ENCODE measurements around the gene CLDN2.
"Not testable (repeated sequence)": the region's sequence is repeated elsewhere in the genome, so short reads cannot be mapped to it uniquely, and the experiment has no call there.

Gene CLDN2

DNA sequence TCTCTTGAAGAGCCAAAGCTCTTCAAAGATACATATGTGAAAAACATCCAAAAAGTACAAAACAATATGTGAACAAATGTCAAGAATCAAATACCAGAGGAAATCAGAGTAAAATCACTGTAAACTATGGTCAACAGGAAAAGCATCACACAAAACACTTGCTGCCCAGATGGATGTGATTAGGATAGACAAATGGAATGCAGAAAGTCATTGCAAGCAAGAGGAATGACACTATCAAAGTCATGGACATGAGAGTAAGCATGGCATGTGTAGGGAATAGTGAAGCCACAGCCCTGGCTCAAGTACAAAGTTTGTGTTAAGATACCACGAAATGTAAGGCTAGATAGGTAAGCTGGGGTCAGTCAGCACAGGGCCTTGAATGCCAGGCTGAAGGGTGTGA is 37.7 kb downstream of the CLDN2 start:
- no peak for DNase-seq (ENCODE audit: low read depth in 2 of 2, low spot score in 1 of 2)

DNA sequence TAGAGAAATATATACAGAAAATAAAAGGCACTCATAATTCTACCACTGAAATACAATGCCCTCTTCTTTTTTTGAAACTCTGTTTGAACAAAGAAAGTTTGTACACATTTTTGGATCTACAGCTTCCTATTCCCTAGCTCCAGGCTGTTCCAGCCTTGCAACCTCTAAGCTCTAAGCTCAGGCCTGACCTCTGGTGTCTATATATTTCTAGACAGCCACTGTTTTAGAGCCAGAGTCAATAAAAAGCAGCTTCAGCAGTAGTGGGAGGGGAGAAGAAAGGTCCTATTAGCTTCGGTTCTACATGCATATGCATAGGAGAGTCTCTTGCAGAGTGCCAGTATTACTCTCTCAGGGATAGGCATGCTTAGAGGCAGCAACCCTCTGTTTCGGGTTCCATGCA is 39.7 kb downstream of the CLDN2 start:
- no peak for DNase-seq (ENCODE audit: low read depth in 2 of 2, low spot score in 1 of 2)

DNA sequence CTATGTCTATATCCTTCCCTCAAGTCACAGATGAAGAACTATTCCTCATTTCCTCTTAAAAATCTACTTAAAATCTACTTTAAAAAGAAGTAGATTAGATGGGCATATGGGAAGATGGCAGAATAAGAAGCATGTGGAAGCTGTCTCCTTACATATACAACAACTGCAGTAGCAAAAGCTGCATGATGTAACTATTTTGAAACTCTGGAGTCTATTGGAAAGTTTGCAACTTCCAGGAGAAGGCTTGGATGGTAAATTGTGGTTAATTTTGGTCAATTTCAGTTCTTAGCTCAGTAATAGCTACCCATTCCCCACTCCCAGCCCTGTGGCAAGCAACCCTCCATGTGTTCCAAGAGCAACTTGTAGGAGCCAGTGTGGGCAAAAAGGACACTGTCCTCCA is 42.9 kb downstream of the CLDN2 start:
- DNase-seq (ENCODE audit: low read depth in 2 of 2, low spot score in 1 of 2): no peak

DNA sequence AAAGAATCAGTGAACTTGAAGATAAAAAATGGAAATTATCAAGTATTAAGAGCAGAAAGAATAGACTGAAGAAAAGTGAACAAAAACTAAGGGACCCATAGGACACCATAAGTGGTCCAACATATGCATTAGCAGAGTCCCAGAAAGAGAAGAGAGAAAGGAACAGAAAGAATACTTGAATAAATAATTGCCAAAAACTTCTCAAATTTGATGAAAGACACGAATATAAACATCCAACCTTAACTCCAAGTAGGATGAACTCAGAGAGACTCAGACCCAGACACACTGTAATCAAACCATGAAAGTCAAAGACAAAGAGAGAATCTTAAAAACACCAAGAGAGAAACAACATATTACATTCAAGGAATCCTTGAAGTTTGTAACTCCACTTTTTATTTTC is 44.1 kb downstream of the CLDN2 start:
- no peak for DNase-seq (ENCODE audit: low read depth in 2 of 2, low spot score in 1 of 2)

DNA sequence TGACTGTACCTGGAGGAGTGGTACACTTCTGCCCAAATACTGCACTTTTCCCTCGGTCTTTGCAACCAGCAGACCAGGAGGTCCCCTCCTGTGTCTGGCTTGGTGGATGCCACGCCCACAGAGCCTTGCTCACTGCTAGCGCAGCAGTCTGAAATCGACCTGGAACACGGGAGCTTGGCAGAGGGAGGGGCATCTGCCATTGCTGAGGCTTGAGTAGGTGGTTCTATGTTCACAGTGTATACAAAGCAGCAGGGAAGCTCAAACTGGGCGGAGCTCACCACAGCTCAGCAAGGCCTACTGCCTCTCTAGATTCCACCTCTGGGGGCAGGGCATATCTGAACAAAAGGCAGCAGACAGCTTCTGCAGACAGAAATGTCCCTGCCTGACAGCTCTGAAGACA is 46.3 kb downstream of the CLDN2 start:
- DNase-seq (ENCODE audit: low read depth in 2 of 2, low spot score in 1 of 2): not testable (repeated sequence)

DNA sequence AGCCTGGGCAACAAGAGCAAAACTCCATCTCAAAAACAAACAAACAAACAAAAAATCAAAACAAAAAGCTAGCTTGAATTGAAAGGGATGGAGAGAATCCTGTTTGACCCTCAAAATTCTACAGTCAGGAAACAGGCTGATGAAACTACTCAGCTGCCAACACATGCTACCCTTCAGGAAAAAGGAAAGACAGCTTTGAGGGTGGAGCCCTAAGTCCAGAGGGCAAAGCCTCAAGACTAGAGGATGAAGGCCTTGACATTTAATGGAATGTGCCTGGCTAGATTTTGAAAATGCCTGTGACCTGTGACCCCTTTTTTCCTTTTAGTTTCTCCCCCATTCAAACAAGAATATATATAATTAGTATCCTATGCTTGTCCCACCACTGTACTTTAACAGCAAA is 52.7 kb downstream of the CLDN2 start:
- DNase-seq (ENCODE audit: low read depth in 2 of 2, low spot score in 1 of 2): no peak

DNA sequence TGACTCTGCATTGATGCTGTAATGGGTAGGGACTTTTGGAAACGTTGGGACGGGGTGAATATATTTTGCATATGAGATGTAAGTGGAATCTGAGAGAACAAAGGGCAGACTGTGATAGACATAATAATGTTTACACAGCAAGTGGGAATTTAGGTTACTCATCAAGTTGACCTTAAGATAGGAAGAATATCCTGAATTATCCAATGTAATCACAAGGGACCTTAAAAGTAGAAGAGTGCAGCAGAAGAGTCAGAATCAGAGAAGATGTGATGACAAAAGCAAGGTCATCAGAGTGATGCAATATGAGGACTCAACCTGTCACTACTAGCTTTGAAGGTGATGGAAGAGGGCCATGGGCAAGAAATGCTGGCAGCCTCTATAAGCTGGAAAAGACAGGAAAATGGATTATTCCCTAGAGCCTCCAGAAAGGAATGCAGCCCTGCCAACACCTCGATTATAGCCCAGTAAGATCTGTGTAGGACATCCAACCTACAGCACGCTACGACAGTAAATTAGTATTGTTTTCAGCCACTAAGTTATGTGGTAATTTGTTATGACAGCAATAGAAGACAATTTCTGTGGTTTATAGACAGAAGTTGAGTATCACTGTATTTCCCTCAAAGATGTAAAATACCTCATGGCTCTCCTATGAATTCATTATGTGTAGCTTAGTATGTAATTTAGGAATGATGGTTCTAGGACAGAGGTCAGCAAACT is 53.4 kb downstream of the CLDN2 start:
- DNase-seq (ENCODE audit: low read depth in 2 of 2, low spot score in 1 of 2): no peak

DNA sequence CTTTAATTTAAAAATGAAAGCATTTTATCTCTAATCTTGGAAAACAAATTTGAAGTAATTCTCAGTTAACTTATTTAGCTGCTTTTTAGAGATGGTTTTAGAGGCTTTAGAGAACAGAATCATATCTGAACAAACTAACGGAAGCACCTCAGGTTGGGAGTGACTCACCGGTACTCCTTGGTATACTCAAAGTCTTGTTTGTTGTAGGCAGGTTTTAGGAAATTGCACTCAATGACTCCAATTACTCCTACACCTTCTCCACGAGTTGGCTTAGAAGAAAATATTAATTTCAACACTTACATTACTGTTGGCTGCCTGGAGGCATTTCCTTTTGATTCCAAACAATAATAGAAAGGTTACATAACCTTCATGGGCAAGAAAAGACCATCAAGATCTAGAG is 56.2 kb downstream of the CLDN2 start:
- DNase-seq (ENCODE audit: low read depth in 2 of 2, low spot score in 1 of 2): no peak

All from stimulated activated CD8-positive, alpha-beta memory T cell treated with anti-CD3 and anti-CD28 coated beads, Interleukin-4, amount 100 ng/mL, for 4 hours (primary cell).